RPMI7951 (cell line): ENCODE results near the gene CSF1R. TPM values are rescaled to one million over a fixed set of nuclear protein-coding genes. Genes with fewer than 3 reads are reported as not detected.
A peak's percentile ranks its signal among the peaks of the same experiment; 100 is the strongest.

ENCODE experiments used
- DNase-seq: peaks from one replicate; pipeline ENCODE4 v3.0.0-alpha.2; 2012; ENCODE audit warnings: low read depth
- total RNA-seq: library from RNA; depleted of rRNA; stranded (reverse); fragments of >200 nt; shearing (Covaris generic); gene quantifications from 2 replicates; pipeline ENCODE4 v1.2.3, GENCODE V29; 2014; rRNA removed

CSF1R gene
- total RNA-seq, 1 experiment from 2014 or later, result 4.3 TPM

DNA sequence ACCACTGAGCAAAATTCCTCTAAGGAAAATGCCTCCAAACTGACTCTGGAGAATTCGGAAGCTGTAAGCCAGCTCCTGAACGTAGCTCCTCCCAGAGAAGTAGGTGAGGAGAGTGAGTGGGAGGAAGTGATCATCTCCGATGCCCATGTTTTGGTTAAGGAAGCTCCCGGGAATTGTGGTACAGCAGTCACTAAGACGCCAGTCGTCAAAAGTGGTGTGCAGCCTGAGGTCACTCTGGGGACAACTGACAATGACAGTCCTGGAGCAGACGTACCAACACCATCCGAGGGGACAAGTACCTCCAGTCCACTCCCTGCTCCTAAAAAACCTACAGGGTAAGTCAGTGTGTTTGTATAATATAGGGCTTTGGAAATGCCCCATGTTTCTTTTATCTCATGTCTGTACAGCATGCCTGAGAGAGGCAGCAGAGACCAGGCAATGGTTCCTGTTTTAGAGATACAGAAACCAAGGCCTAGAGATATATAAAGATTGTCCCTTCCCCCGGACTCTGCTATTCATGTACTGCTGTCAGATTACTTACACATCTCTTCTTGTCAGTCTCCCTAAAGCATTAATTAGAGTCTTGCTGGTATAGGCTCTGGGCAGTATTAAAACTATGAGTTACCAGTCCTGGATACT, 61.9 kb downstream of the CSF1R start:
- no peak for DNase-seq

DNA sequence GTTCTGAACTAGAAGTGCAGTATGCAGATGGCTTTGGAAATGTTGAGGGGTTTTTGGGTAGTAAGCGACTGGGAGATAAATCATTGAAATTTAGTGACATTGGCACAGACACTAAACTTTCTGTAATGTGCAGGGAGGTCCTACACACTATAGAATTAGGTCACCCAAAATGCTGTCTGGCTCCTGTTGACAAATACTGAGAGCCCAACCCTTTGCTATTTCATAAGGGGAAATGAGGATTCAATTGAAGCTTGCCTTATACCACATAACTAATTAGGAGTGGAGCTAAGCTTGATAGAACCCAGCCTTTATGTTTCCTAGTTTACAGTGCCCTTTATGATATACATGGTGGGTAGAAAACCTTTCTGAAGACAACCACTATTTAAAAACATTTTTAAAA, 63.2 kb downstream of the CSF1R start:
- DNase-seq, result no peak

DNA sequence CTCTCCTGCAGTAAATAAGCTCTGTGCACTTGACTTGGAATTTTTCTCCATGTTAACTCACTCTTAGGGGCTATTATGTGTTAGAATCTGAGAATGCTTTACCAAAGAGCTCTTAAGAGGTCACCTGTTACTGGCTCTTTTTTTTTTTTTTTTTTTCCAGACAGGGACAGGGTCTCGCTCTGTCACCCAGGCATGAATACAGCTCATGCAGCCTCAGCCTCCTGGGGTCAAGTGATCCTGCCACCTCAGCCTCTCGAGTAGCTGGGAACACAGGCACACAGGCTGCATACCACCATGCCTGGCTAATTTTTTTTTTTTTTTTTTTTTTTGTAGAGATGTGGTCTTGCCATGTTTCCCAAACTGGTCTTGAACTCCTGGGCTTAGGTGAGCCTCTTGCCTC, 63.7 kb downstream of the CSF1R start:
- no peak for DNase-seq

DNA sequence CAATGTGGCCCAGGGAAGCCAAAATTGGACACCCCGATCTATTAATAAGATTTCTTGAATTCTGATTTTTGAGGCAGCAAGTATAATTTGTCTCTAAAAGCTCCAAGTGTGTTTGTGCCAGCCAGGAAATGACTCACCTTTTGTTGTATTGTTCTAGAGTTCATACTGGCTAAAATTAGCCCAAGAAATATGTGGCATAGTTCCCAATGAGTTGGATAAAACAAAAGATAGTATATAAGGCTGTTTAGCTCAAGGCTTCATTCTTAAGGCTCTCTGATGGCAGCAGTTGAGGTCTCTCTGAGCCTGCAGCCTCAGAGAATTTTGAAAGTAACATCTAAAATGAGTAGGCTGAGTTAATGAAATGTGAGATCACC, 64.2 kb downstream of the CSF1R start:
- DNase-seq, result peak; percentile 97

DNA sequence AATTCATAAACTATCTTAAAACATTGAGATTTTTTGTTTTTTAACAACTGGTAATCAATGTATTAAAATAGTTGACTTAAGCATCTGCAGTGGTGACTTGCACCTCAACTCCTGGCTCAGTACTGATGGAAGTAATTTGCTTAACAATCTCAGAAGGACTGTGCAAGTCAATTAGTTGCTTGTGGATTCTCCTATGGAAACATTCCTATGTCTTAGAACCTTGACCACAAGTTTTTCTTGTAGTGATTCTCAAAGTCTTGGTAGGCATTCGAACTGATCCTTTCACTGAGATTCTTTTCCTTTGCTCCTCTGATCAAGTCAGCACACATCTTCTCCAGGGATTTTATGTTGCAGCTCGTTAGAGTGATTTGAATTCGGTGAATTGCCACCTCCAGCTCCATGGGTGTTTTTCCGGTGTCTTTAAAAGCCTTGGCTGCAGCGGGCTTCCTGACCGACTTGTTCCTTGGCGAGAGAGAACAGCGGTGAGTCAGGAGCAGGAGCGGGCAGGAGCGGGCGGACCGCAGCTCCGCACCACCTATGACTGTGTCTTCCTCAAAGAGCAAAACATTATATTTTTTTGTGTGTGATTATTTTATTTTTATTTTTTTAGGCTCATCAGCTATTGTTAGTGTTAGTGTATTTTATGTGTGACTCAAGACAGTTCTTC, 64.7 kb downstream of the CSF1R start:
- DNase-seq, result peak; percentile 85

DNA sequence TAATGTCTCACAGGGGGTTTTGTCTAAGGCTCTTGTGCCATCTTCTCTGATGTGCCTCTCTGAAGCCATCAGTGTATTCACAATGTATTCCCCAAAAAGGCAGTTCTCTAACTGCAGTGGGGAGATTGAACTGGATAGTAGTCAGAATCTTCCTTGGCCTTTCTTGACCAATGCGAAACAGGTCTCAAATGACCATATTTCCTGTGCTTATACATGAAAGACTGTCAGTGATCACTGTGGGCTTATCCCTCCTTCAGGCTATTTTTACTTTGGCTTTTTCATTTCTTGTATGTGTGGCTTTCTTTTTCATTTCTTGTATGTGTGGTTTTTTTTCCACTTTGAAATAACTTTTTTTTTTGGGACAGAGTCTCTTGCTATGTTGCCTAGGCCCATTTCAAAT, 66.1 kb downstream of the CSF1R start:
- peak; percentile 76 for DNase-seq

DNA sequence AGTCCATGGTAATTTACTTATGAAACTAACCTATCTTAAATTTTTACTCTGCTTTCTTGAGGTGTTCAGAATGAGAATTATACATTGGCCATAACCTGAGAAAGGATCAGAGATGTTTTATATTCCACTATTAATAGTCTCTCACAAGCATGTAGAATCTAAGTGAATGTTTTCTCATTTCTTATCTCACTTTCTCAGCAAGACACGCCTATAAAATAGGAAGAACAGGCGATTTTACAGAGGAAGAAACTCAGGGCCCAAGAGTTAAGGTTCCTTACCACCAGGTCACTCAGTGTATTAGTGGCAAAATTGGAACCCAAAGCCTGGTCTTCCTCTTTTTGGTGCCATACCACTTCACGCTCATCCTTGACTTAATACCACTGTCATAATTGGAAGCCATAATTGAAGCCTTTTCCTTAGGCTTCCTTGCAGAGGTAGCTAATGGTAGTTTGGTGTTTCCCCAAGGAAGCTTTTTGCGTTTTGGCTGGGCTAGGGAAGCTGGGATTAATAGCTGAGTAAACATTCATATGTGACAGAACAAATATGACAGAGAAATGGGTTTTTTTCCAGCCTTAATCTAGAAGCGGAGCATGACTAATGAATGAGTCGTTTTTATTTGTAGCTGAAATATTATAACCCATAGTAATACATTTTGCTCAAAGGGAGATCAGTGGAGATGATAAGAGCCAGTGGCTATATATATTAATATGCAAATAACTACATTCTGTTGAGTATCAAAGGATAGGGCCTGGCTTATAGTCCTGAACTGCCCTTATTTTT, 68.9 kb downstream of the CSF1R start:
- DNase-seq, result no peak

DNA sequence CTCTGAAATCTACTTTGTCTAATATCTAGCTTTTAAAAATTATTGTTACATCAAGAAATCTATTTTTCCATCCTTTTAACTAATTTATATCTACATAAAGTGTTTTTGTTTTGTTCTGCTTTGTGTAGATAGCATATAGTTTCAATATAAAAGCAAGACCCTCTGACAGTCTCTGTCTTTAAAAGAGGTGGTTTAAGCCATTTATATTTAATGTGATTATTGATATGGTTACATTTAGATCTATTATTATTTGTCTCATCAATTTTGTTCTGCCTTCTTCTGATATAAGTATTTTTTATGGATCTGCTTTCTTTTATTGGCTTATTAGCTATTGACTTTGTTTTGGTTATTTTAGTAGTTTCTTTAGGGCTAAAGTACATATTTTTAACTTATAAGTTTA, 69.8 kb downstream of the CSF1R start:
- no peak for DNase-seq

DNA sequence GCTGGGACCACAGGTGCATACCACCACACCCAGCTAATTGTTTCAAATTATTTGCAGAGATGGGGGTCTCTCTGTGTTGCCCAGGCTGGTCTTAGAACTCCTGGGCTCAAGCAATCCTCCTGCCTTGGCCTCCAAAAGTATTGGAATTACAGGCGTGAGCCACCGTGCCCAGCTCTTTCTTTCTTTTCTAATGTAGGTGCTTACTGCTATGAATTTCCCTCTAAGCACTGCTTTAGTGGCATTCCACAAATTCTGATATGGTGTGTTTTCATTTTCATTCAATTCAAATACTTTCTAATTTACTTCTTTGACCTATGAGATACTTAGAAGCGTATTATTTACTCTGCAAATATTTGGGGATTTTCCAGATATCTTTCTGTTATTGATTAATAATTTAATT, 70.9 kb downstream of the CSF1R start:
- no peak for DNase-seq

DNA sequence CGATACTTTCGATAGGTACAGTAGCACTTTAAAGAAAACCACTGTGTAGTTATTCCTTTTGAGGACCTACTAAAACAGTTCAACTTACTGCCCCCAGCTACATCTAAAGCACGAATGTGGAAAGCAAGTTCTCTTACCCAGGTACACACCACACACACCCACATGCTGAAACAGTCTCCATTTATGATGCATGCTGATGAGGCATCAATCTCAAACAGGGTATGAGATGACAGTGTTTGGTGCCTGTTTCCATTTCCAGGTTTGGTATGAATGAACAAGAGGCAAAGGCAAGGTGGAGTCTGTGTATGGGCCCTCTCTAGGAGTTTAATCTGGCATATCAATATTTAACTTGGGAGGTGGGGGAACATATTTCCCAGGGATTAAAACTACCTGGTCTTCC, 71.9 kb downstream of the CSF1R start:
- DNase-seq, result no peak

DNA sequence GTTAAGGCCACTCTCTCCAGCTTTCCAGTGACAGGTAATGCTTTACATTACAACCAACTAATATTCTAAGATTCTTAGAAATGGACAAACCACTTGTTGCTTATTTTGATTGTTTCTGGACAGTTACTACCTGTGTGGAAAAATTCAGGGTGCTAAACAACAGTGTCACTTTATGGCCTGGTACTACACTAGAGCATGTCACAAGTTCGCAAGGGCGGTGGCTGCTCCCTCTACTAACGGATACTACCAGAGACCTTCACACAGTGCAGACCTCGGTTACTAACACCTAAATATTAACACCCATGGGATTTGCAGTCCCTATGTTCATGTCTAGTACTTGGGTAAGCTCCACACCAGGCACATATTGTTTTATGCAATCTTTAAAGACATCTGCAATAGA, 72.4 kb downstream of the CSF1R start:
- DNase-seq, result no peak

DNA sequence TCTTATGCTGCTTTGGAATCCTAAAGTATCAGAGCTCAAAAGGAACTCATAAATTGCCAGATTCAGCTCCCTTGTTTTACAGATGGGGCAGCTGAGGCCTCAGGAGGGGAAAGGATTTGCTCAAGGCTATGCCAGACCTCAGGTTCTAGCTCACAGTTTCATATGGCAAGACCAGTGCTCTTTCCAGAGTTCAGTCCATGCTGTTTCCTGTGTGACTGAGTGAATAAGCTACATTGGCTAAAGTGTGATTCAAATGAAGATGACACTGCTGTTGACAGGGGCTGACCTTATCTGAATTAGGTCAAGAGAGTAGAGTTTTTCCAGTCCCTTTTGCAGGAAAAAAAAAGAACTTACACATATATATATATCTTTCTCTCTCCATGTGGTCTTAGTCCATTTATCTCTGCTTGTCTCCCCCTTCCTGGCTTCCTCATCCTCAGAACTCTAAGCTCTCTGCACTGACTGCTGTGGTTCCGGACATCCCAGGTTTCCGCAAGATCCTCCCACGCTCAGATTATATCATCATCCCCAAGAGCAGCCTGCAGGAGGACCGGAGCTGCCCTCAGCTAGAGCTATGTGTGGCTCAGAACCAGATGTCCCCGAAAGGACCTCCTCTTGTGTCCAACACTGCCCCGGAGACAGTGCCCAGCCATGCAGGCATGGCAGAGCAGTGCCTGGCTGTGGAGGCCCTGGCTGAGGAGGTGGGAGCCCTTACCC, 76.5 kb downstream of the CSF1R start:
- peak; percentile 86 for DNase-seq

DNA sequence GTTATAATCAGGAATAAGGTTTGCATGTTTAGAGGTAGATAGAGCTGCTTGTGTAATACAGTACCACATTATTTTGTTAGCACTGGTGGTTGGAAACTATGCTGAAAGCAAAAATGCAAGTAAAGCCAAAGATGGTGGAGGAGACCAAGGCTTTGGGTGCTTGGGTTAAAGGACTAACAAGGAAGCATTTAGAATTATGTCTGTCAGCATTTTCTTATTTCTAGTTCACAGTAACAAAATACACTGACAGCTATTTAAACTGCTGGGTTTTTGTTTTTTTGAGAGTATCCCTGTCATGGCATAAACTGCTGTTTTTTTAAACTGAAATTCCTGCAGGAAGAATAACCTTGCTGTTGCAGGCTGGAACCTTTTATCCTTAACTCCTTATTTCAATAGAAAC, 79.3 kb downstream of the CSF1R start:
- no peak for DNase-seq

DNA sequence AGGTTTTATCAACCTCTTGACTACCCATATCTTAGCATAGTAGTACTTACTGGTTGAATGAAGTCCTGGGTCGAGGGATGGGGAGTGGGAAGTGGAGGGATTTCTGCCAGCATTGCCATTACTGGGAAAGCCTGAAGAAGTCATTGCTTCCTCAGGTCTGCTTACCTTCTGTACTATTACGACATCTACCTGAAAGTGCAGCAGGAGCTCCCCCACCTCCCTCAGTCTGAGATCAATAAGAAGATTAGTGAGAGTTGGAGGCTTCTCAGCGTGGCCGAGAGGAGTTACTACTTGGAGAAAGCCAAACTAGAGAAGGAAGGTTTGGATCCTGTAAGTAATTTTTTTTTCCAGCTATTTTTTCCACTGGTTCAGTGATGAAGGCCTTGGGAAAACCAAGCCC, 80.0 kb downstream of the CSF1R start:
- no peak for DNase-seq

Other genes starting within 250 kb of the CSF1R start
- 0.10 and 0.12 TPM in 2 replicates for gene PDE6A, start 141.8 kb downstream of the CSF1R start, total RNA-seq
- 12.5 and 13.6 TPM in 2 replicates for gene SLC26A2, start 125.8 kb downstream of the CSF1R start, total RNA-seq
- gene TIGD6, start 85.9 kb downstream of the CSF1R start, total RNA-seq, result 4.4 and 7.0 TPM in 2 replicates
- 28.1 and 28.4 TPM in 2 replicates for gene HMGXB3, start 85.8 kb downstream of the CSF1R start, total RNA-seq
- gene PDGFRB, start 69.3 kb upstream of the CSF1R start, total RNA-seq, result 58.6 and 67.6 TPM in 2 replicates
- gene CDX1, start 80.2 kb upstream of the CSF1R start, total RNA-seq, result 0.24 and 0.98 TPM in 2 replicates
- gene SLC6A7, start 103.5 kb upstream of the CSF1R start, total RNA-seq, result not detected in 2 replicates
- 0.60 and 1.1 TPM in 2 replicates for gene CAMK2A, start 203.2 kb upstream of the CSF1R start, total RNA-seq
- 0.10 TPM in 1 of 2 replicates, not detected in the other for gene ARSI, start 216.4 kb upstream of the CSF1R start, total RNA-seq